ENCODE results near the gene TMA7B. TPM values are rescaled to one million over a fixed set of nuclear protein-coding genes. Genes with fewer than 3 reads are reported as not detected.

The TMA7B gene
- polyA plus RNA-seq, 1 experiment, result not detected

DNA sequence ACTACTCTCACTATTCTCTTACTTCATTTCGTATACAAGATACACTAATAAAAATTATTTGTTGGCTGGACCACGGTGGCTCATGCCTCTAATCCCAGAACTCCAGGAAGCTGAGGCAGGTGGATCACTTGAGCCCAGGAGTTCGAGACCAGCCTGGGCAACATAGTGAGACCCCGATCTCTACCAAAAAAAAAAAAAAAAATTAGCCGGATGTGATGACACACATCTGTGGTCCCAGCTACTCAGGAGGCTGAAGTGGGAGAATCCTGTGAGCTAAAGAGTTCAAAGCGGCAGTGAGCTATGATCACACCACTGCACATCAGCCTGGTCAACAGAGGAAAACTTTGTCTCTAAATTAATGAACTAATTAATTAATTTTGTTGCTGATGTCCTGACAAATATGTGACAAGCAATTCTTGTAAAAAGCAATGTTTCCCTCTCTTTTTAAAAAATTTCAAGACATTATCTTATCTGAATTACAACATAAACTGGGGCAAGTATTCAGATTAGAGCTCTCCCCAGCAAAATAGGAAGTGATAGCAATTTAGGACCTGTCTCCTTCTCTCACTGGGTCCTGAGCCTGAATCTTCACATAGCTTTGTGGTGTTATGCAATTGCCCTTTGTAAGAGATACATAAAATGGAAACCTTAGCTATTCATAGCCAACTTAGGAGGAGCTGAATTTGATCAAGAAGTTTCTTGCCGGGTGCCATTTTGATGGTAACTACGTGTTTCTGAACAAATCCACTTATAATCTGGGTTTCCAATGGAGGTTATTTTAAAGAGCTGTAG lies 17.6 kb upstream of the TMA7B start:
- no peak for DNase-seq (ENCODE audit: low read depth, low spot score)
- Histone ChIP-seq H3K9me3 (ENCODE audit: control insufficient read depth, insufficient read depth, low read length) (no peaks in the 10 kb centered on the region), H3K27ac (ENCODE audit: low read depth, low read length) (no peak overlapping the region), H3K27me3 (ENCODE audit: control insufficient read depth, insufficient read depth, low read length) (peaks cover 20% of the 10 kb centered on the region), H3K4me3 (ENCODE audit: low read depth, low read length) (no peak overlapping the region)
- TF ChIP-seq, protein P1, sequence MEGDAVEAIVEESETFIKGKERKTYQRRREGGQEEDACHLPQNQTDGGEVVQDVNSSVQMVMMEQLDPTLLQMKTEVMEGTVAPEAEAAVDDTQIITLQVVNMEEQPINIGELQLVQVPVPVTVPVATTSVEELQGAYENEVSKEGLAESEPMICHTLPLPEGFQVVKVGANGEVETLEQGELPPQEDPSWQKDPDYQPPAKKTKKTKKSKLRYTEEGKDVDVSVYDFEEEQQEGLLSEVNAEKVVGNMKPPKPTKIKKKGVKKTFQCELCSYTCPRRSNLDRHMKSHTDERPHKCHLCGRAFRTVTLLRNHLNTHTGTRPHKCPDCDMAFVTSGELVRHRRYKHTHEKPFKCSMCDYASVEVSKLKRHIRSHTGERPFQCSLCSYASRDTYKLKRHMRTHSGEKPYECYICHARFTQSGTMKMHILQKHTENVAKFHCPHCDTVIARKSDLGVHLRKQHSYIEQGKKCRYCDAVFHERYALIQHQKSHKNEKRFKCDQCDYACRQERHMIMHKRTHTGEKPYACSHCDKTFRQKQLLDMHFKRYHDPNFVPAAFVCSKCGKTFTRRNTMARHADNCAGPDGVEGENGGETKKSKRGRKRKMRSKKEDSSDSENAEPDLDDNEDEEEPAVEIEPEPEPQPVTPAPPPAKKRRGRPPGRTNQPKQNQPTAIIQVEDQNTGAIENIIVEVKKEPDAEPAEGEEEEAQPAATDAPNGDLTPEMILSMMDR (IDR thresholded peaks at IDR 0.05; ENCODE audit: low read depth, low read length), result no peak
- ChIA-PET POLR2A (no interaction called here), CTCF (interaction anchor here (0.6 to 1.7 kb wide), 2 partner anchors 11 to 406 kb away, joined by 3 to 6 read pairs; no protein-coding TSS in a partner anchor)

DNA sequence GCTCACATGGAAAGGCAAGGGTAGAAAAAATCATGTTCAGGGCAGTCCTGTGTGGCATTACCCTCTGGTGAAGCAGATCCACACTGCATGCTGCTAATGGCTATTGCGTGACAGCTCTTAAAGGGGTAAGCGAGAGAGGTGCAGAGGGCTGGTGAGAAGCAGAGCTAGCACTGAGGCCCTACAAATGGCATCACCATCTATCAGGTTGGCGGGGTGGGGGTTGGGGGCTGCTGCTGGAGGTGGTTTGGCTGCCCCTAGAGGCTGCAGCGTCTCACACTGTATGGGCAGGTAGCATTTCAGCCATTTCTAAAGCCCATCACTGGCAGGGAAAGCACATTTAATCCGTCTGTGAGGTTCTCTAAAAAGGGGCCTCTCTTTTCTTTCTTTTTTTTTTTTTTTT lies 16.9 kb upstream of the TMA7B start:
- Histone ChIP-seq H3K27ac (ENCODE audit: low read depth, low read length) (no peak overlapping the region), H3K27me3 (ENCODE audit: control insufficient read depth, insufficient read depth, low read length) (peaks cover 15% of the 10 kb centered on the region), H3K9me3 (ENCODE audit: control insufficient read depth, insufficient read depth, low read length) (no peaks in the 10 kb centered on the region), H3K4me3 (ENCODE audit: low read depth, low read length) (no peak overlapping the region)
- ChIA-PET CTCF (interaction anchor here (1.7 kb wide), 1 partner anchor 10 kb away, joined by 6 read pairs; no protein-coding TSS in a partner anchor), POLR2A (no interaction called here)
- TF ChIP-seq, protein P1 (IDR thresholded peaks at IDR 0.05; ENCODE audit: low read depth, low read length), result 0 out of 2 replicates have a peak, but pooled peaks have one; percentile 0
- DNase-seq (ENCODE audit: low read depth, low spot score), result no peak

DNA sequence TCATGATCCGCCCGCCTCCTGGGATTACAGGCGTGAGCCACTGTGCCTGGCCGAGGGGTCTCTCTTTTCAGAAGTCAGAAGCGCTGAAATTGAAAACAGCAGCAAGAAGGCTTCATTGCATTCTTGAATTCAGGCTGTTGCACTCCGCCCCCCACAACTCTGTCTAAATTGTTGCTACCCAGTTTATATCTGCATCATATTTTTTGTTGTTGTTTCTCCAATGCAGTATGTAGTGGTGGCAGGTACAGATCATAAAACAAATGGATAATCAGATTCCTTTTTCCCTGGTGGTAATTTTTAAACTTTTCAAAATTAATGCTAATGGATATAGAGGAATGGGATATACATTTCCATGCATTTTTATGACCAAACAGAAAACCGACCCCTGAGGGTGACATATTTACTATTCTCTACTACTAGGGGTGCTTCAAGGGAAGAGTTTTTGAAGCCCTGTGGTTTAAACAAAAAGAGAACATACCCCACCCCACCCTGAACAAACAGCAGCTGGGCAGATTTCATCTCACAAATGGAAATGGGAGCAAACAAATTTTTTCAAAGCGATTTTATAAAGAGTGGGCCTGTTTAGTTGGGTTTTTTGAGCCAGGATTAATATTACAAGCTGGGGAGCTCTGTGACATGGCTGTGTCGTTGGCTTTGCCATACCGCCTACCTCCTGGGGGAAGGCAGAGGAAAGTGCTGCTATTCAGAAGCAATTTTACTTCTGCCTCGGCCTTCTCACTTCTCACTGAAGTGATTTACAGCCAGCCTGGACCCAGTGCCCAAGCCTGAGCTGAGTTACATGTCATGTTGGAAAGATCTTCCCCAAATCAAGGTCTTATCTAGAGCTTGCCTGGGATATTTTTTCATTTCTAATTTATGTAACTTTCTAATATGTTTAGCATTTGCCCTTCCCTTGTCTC lies 16.0 kb upstream of the TMA7B start:
- H3K27me3 ChIP-seq (ENCODE audit: control insufficient read depth, insufficient read depth, low read length), result peaks cover 9% of the 10 kb centered on the region
- TF ChIP-seq, protein P1 (IDR thresholded peaks at IDR 0.05; ENCODE audit: low read depth, low read length), result no peak
- H3K9me3 ChIP-seq (ENCODE audit: control insufficient read depth, insufficient read depth, low read length), result no peaks in the 10 kb centered on the region
- CTCF ChIA-PET, result no interaction called here
- POLR2A ChIA-PET, result no interaction called here
- no peak overlapping the region for H3K27ac ChIP-seq (ENCODE audit: low read depth, low read length)
- H3K4me3 ChIP-seq (ENCODE audit: low read depth, low read length), result no peak overlapping the region
- no peak for DNase-seq (ENCODE audit: low read depth, low spot score)

DNA sequence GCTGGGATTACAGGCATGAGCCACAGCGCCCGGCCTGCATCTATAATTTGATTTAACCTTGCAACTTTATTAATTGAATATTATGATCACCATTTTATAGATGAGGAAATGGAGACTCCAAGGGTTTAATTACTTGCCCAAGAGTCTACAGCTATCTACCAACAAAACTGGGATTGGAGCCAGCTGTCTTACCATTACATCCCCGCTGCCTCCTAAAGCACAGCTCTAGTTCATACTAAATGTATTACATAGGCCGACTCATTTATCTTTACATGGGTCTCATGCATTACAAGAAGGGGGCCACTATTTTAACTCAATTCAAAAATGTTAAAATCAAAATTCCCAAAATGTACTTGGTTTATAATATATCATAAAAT lies 14.1 kb upstream of the TMA7B start:
- Histone ChIP-seq H3K27ac (ENCODE audit: low read depth, low read length) (no peak overlapping the region), H3K9me3 (ENCODE audit: control insufficient read depth, insufficient read depth, low read length) (no peaks in the 10 kb centered on the region), H3K27me3 (ENCODE audit: control insufficient read depth, insufficient read depth, low read length) (peaks cover 12% of the 10 kb centered on the region), H3K4me3 (ENCODE audit: low read depth, low read length) (no peak overlapping the region)
- DNase-seq (ENCODE audit: low read depth, low spot score), result no peak
- CTCF ChIA-PET, result interaction anchor here (0.7 kb wide), 1 partner anchor 13 kb away, joined by 3 read pairs; no protein-coding TSS in a partner anchor
- POLR2A ChIA-PET, result no interaction called here
- TF ChIP-seq, protein P1 (IDR thresholded peaks at IDR 0.05; ENCODE audit: low read depth, low read length), result no peak

All from AG04450 (cell line).